Ishikawa (cell line): Measurements from ENCODE around the gene NRM.

Experiments
- EP300 ChIP-seq: IDR thresholded peaks from 2 replicates; pipeline ENCODE4 v1.6.1; 2012; ENCODE audit warnings: borderline replicate concordance
- REST ChIP-seq: IDR thresholded peaks from 2 replicates; pipeline ENCODE4 v1.6.1; 2012; ENCODE audit warnings: low read depth, mild to moderate bottlenecking

GRCh38 chr6:30687659-30688431 is 2.9 kb downstream of the NRM start:
- TF ChIP-seq REST (no peak), EP300 (no peak)
